Amniotic epithelial cell (primary cell): Measurements from ENCODE around the gene APOBEC4.
"Not testable (repeated sequence)": the region's sequence is repeated elsewhere in the genome, so short reads cannot be mapped to it uniquely, and the experiment has no call there.

Source experiments
- DNase-seq: peaks from one replicate; pipeline ENCODE4 v3.0.0-alpha.2; 2010; ENCODE audit warnings: low read depth

APOBEC4 gene, protein sequence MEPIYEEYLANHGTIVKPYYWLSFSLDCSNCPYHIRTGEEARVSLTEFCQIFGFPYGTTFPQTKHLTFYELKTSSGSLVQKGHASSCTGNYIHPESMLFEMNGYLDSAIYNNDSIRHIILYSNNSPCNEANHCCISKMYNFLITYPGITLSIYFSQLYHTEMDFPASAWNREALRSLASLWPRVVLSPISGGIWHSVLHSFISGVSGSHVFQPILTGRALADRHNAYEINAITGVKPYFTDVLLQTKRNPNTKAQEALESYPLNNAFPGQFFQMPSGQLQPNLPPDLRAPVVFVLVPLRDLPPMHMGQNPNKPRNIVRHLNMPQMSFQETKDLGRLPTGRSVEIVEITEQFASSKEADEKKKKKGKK

DNA sequence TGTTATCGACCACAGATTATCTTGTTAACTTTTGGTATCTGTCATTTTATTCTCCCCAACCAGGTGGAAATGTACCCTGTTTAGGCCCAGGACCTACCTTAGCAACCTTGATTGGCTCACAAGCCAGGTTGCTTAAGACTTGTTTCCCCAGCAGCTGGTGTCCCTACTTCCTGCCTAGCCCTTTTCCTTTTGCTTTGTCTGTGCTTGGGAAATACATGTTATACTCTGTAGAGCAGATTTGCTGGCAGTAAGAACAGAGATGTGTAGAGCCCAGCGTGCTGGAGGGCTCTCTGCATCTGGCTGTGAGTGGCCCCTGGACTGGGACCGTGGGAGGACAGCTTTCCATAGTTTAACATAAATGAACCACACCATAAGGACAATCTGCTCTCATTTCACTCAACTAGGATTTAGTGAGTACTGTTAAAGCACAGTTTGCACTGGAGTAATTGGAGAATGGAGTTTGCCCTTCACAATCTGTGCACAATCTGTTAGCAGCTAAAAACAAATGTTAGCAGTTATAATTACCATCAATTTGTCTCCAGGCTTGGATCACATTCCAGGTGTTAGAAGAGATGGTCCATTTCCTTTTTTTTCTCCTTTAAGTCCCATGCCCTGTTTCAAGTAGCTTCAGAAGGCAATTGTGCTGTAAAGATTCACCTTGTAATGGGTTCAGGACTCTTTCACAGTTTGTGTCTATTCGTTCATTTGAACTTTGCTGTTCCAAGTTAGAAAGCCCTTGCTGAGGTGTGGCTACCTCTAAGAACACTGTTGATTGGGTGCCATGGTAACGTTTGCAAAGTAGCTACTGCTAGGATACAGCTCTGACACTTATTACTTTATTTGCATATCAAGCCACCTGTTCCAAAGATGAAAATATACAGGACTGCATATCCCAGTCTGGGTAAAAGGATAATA, at the start of gene APOBEC4:
APOBEC4 (minus strand) TSS at position 770 of the 915 bp plus-strand sequence. CDS start 4,535 bp downstream, outside the sequence.
- DNase-seq, result no peak

DNA sequence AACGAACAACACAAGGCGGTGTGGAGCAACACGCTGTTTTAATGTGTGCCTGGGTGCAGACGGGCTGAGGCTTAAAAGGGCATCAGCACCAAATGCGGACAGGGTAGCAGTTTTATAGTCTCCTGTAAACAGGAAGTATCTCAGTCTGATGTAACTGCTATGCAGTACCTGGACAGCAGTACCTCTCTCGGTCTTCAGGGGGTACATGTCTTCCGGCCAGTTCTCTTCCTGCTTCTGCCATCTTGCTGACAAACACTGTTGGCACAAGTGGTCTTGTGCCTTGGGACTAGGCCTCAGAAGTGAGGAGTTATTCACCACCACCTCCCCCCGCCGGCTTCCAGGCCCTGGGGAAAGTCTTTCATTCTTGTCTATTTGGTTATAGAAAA, 49.7 kb upstream of the APOBEC4 start:
- DNase-seq, result no peak

DNA sequence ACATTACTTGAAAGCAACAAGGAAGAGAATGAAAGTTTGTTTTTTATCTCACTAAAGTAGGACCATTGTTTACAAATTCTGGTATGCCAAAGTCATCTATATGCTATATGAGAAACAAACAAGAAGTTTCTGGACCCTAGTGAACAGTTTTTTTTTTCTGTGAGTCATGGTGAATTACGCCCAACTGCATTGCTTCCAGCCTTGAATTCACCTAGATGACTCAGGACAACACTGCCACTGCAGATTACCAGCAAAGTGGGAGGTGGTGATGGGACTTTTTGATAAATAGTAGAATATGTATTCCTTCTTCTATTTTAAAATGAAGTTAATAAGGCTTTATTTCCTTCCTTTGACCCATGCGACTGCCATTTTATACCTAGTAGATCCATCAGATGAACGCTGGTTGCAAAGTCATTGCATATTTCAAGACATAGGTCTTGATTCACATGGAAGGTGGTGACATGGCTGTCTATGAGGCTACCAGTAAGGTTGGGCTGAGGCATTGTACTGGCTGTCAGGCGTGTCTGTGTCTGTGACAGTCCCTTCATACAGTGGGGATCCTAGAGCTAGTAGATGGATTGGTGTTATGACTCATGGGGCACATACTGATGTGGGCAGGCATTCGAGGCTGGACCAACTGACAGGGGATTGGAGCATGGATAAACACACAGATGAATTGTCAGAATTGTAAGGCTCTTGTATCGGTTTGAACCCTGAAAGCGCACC, 49.1 kb upstream of the APOBEC4 start:
- peak; percentile 54 for DNase-seq

DNA sequence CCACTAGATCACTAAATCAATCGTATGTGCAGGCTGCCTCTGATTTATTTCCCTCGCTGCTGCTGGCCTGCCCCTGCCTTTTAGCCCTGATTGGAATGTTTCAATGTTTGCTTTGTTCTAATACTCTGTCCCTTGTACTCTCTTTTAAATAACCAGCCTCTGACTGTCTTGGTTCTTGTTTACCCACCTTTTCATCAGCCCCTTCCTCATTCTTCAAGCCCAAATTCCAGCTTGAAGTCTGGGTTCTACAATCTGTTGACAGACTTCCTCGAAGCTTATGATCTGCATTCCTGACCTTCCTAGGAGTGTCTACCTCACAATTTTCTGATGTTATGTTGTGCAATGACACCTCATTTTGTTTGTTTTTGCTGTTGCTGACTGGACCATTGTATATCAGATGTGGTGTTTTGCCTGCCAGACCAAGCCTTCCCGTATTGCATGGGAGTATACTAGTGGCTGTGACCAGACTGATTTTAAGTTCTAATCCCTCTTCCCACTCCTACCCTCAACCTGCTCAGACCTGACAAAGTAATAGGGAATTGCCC, 46.6 kb upstream of the APOBEC4 start:
- peak; percentile 79 for DNase-seq

DNA sequence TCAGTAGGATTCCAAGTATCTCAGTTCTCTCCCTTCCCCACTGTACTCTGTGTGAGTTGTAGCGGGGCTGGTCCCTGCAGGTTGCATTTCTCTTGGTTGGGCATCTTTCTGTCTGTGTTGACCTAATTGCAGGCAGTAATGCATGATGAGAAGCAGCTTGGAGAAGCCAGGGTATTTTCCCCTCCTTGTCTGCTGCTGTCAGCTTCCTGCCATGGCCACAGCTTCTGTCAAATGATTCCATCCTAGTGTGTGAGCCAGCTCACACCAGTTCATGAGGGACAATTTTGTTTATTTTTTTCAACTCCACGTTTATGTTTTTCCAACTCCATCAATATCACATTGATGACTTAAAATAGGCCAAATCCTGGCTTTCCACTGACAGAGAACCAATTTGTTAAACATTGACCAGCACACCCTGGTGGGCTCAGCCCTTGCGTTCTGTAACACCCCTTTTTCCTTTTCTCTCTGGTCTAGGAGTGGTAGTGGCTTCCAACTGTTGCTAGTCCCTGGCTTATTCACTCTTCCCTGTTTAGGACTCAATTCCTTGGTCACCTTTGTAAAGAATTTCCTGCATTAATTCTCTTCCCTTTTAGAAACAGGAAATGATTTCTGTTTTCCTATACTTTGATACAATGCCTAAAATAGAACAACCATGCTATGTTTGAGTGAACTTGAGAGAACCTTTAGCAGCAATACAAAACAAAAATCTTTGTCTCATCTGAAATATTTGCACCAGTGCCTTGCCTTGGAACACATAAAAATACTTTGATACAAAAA, 44.9 kb upstream of the APOBEC4 start:
- DNase-seq, result no peak

DNA sequence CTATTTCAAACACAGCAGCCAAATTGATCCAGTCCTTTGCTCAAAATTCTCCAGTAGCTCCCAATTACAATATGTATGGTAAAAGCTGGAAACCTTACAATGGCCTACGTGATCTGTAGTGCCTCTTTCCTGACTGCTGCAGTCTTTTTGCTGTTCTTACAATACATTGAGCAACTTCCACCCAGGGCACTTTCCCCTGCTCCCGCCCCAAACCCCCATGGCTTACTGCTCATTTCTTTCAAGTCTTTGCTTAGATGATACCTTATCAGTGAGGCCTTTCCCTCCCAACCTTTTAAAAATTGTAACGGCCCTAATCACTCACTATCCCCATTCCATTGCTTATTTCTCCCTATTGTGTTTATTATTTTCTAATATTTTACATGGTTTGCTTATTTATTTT, 43.9 kb upstream of the APOBEC4 start:
- no peak for DNase-seq

DNA sequence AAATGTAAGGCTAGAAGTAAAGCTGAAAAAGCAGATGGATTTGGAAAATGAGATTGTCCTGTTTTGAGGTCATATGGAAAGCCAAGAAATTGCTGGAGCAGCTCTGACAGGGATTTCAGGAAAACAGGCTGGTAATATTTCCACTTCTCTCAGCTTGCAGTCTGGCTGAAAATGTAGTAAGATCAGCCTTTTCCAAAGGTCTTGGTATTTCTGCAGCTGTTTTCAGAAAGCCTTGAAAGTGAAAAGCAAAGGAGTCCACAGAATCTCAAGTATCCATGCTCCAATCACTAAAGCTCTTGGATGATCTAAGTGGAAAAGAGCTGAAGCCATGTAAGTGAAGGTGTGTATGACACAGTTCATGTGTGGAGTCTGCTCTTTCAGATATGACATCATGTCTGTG, 41.6 kb upstream of the APOBEC4 start:
- no peak for DNase-seq

DNA sequence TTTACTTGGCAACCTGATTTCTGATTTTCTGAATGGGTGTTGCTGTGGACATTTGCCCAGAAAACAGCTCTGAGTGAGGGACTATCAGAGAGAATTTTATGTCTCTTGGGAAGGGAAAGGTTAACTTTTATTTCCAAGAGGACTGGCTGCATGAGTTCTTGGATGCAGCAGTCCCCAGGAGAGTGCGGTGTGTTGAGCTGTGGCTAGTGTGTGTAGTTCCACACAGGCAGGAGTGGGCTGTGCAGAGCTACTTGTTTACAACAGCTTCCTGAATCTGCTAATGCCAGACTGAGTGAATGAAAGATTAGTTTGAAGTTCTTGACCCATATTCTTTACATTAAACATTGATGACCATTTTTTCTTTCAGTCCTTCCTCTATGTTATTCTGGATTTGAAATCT, 41.0 kb upstream of the APOBEC4 start:
- no peak for DNase-seq

DNA sequence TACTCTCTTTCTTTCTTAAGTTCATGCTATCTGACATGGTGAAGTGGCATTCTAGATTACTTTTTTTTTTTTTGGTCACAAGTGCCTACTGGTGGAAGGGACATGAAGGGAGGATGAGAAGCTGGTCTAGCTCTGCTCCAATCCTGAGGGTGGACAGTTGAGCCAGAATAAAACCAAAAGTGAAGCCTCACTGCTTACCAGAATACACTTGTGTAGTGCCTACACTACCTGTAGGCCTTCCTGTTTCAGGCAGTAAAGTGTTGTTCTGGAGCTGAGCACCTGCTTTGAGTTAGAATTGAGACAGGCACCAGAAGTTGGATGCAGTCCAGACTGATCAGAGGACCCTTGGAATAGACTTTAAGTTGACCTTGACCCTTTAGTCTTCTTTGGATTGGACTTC, 40.4 kb upstream of the APOBEC4 start:
- no peak for DNase-seq

DNA sequence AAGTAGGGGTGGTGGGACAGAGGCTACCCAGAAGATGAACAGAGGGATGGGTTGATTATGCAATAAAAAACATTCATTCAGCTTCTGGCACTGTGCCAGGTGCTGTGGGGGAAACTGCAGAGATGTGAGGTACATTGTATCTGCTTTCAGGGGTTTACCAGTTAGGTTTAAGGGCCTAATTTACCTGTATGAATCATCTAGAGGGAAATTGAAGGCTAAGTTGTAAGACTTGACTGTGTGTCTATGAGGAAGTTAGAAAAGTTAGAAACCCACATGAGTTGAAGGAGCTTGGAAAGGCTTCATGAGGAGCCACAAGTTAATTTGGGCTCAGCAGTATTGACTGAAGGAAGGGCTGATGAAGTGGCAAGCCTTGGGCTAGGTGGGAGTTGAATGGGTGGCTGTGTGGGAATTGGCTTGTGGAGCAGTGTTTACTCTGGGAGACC, 36.7 kb upstream of the APOBEC4 start:
- DNase-seq, result no peak

DNA sequence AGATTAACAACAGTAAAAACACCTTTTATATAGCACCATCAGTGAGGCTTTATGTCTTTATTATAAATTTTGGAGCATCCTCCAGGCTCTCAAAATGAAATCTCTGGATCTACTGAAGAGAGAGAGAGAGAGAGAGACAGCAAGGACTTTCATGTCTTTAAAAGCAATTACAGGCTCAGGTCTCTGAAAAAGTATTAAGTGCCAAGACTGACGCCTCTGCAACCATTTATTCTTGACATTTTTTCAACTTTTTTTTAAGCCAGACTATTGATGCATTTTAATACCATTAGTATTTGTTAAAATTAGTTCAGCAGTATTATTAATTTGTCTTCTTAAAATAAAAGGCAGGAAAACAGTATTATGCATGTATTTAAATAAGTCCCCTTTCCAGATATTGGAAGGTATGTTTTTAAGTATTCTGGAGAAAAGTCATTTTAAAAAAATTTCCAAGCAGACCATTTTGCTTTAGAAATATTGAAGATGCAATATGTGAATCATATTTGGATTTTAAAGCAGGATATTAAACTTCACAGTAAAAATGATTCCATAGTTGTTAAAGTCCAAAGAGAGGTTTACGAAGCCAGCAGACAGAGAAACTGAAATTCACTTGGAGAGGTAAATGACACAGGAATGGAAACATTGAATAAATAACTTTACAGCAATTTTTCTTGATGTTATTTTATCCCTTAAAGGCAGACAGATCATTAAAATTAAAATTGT, 35.4 kb upstream of the APOBEC4 start:
- DNase-seq, result no peak

DNA sequence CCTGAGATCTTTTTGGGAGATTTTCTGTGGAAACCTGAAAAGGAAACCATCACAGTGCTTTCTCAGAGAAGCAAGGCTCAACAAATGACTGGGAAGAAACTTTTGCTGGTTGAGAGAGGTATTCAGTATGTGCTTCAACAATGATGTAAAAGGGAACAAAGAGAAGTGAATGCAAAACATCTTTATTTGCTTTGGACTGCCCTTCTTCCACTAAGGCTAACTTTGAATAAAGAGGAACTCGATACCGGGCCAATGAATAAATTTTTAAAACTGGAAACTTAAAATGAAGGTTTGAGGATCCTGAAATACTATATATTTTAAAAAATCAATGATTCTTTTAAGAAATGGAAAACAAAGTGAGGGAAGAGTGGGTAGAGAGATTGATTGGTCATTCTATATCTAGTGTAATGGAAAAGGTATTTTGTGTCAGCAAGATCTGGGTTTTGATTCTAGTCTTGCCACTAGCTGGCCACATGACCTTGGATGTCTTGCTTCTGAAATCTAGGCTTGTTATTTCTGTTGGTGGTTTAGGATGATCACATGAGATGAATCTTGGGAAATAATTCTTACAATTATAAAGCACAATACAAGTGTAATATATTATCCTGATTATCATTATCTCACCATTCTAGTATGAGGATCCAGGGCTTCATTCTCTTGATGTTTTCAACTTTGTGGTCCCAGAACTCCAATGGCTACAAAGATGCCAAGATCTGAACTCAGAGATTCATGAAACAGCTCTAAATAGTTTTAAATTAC, 34.6 kb upstream of the APOBEC4 start:
- peak; percentile 69 for DNase-seq

DNA sequence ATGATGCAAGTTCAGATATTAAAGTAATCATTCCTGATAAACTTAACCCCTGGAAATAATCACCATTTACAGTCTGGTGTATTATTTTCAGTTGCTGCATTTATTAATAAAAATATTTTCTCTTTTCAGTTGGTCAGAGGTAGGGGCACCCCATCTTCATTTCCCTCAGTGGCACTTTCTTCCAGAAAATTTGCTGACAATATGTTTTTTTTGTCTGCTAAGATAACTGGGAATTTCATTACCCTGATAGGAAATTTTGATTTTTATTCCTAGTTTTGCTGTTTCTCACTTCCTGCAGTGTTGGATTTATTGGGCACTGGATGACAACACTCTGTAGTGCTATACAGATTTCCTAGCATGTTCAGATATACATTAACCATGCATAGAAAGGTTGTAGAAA, 33.1 kb upstream of the APOBEC4 start:
- DNase-seq, result no peak

DNA sequence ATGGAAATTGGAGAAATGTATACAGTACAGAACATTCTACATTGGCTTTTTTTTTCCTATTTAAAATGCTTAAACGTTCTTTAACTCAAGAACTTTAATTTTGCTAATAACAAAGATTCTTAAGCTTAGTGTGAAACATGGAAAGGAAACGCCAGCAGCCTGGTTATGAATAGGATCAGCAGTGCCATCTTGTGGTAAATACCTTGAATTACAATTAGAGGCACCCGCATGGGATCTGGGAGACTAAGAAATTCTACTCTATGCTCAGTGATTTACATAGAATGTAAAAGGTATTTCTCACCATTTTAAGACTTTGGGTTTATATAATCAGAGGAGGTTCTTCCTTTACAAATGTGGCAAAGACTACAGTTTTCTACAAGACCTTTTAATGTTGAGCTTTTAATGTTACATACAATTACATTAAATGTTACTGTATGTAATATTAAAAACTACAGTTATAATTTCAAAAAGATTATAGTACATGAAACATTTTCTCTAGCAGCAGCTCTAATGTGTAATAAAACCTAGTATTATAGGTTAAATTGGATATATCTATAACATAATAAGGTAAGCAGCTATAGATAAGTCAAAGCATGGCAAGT, 32.1 kb upstream of the APOBEC4 start:
- DNase-seq, result peak; percentile 48

DNA sequence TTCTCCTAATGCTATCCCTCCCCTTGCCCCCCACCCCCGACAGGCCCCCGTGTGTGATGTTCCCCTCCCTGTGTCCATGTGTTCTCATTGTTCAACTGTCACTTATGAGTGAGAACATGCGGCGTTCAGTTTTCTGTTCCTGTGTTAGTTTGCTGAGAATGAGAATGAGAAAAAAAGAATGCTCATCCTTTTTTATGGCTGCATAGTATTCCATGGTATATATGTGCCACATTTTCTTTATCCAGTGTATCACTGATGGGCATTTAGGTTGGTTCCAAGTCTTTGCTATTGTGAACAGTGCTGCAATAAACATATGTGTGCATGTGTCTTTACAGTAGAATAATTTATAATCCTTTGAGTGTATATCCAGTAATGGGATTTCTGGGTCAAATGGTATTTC, 26.2 kb upstream of the APOBEC4 start:
- not testable (repeated sequence) for DNase-seq

DNA sequence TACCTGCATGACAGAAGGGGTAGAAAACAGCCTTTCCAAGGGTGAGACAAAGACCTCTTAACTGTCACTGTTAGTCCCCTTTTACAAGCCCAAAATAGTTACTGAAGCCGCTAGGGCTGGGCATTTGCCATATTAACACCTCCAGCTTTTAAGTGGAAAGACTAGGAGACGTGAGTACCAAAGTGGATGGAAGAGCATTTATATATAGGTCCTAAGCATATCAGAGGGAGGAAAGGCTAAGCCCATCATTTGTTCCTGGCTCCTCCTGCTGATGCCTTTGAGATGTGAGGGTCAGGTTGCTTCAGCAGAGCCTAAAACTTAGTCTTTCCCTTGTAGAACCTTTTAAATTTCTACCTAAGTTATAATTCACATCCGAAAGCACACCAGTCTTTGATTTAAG, 25.7 kb upstream of the APOBEC4 start:
- DNase-seq, result no peak

DNA sequence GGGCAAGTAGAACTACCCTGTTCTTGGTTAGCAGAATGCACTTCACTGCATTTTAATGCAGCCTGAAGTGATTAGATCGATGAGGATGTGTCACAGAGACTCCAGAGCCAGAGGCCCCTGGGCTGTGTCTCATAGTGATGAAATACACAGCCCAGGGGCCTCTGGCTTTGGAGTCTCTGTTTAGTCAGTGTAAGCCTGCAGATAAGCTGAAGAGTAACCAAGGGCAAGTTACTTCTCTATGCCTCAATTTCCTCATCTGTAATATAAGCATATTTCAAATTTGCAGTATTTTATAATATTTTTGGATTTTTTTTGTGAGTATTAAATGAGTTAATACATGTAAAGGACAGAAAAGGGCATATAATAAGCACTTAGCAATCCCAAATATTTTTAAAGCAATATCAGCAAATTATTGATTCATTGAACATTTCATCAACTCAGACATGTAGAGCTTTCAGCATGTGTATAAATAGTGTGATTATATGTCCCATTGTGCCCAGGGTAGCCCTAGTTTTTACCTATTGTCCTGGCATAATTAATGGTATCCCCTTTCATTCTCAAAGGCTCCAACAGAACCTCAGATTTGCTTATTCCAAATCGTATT, 23.6 kb upstream of the APOBEC4 start:
- peak; percentile 77 for DNase-seq

DNA sequence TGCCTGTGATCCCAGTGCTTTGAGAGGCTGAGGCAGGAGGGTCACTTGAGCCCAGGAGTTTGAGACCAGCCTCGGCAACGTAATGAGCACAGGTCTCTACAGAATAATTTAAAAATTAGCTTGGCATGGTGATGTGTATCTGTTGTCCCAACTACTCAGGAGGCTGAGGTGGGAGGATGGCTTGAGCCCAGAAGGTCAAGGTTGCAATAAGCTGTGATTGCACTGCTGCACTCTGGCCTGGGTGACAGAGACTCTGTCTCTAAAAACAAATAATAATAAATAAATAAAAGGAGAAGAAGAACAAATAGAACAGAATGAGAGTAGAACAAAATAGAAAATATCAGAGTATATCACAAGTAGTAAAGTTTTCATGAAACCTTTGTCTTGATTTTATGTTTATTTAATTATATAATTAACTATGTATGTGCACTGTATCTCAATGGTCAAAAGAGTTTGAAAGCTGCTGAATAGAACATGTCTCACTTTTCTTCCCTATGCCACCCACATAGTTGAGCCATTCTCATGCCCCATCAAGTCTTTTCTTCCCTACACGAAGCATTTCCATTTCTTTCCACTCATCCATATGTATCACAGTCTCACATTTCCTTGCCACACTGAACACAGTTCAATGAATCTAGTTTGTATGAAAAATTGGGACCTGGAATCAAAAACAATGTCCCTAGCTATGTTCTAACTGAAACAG, 22.9 kb upstream of the APOBEC4 start:
- DNase-seq, result no peak
